HG02981 (cell line): Measurements from ENCODE around the gene NABP2.

Experiments used
- ATAC-seq: cut with Tn5 transposase; IDR thresholded peaks from one replicate; pipeline ENCODE4 v1.9.1; 2021; ENCODE audit warnings: mild to moderate bottlenecking, moderate library complexity; ENCODE audit not compliant: unreplicated experiment

Gene NABP2

GRCh38 chr12:56212361-56212760 is 11.8 kb upstream of the NABP2 start:
- ATAC-seq, result no peak

- ATAC-seq, result no peak
These were observed 10.3 kb upstream of the NABP2 start for GRCh38 chr12:56213878-56214277.

- ATAC-seq, result no peak
These were observed 7.7 kb upstream of the NABP2 start for GRCh38 chr12:56216461-56216860.

GRCh38 chr12:56219840-56220239 is 4.3 kb upstream of the NABP2 start:
- no peak for ATAC-seq

GRCh38 chr12:56220611-56221231 is 3.4 kb upstream of the NABP2 start:
- no peak for ATAC-seq

GRCh38 chr12:56221232-56221756 is 2.8 kb upstream of the NABP2 start:
- peak; percentile 13 for ATAC-seq

GRCh38 chr12:56221757-56222530 is 2.2 kb upstream of the NABP2 start, which contains the start of gene RNF41:
TSS of gene RNF41 (minus strand) at chr12:56221922. CDS start at chr12:56214047, 7,875 bp downstream.
- peak; percentile 85 for ATAC-seq

GRCh38 chr12:56222531-56222895 is 1.6 kb upstream of the NABP2 start:
- ATAC-seq, result no peak

GRCh38 chr12:56223571-56224101 is 506 bp upstream of the NABP2 start:
- ATAC-seq, result no peak

GRCh38 chr12:56224954-56225353 is 812 bp downstream of the NABP2 start:
- no peak for ATAC-seq

GRCh38 chr12:56229082-56229481 is 4.9 kb downstream of the NABP2 start:
- ATAC-seq, result no peak

GRCh38 chr12:56229916-56230431 is 5.8 kb downstream of the NABP2 start, which contains the start of gene SLC39A5:
TSS of gene SLC39A5 (plus strand) at chr12:56230051. CDS start at chr12:56231275, 1,224 bp downstream.
- no peak for ATAC-seq

GRCh38 chr12:56230432-56231183 is 6.5 kb downstream of the NABP2 start:
- ATAC-seq, result no peak

- no peak for ATAC-seq
These were observed 7.0 kb downstream of the NABP2 start for GRCh38 chr12:56231184-56231582.

- ATAC-seq, result no peak
These were observed 10.7 kb downstream of the NABP2 start for GRCh38 chr12:56234746-56235436.

- ATAC-seq, result no peak
These were observed 11.9 kb downstream of the NABP2 start for GRCh38 chr12:56236091-56236490.

- no peak for ATAC-seq
These were observed 12.8 kb downstream of the NABP2 start for GRCh38 chr12:56236985-56237384.

- ATAC-seq, result no peak
These were observed 13.4 kb downstream of the NABP2 start for GRCh38 chr12:56237552-56237951.

GRCh38 chr12:56241424-56242303 is 17.5 kb downstream of the NABP2 start:
- no peak for ATAC-seq
